Natural killer cell (primary cell): ENCODE measurements around the gene SEZ6L. TPM values are rescaled to one million over a fixed set of nuclear protein-coding genes. Genes with fewer than 3 reads are reported as not detected.

Source experiments
- ATAC-seq, 3 donors: fragments of 150-1000 bp in 2 of 3; fragments of 200-7000 bp in 1 of 3; cut with Tn5 transposase; 1 replicate in 1 of 3; 2 replicates in 2 of 3; pipeline ENCODE4 v1.10.0; 2021; ENCODE audit warnings: mild to moderate bottlenecking in 2 of 3, moderate library complexity in 2 of 3
- DNase-seq, 2 donors: peaks; one replicate each; pipeline versions ENCODE4 v3.0.0 to v3.0.0-alpha.2; 2013 to 2021; ENCODE audit warnings: mixed read lengths in 1 of 2
- H3K27ac ChIP-seq: one replicate; pipeline ENCODE4 v1.5.1; 2013; ENCODE audit warnings: mild to moderate bottlenecking, low read length
- H3K27me3 ChIP-seq: one replicate; pipeline ENCODE4 v1.6.1; 2013; ENCODE audit warnings: low read length; ENCODE audit not compliant: control insufficient read depth, insufficient read depth
- H3K36me3 ChIP-seq: one replicate; pipeline ENCODE4 v1.6.1; 2013; ENCODE audit warnings: low read length; ENCODE audit not compliant: control insufficient read depth, insufficient read depth
- H3K4me1 ChIP-seq: one replicate; pipeline ENCODE4 v1.6.1; 2013; ENCODE audit warnings: low read length; ENCODE audit not compliant: control insufficient read depth, insufficient read depth
- H3K4me3 ChIP-seq: one replicate; pipeline ENCODE4 v1.5.1; 2013; ENCODE audit warnings: low read length
- H3K9me3 ChIP-seq: one replicate; pipeline ENCODE4 v1.6.1; 2013; ENCODE audit warnings: low read length; ENCODE audit not compliant: control insufficient read depth, insufficient read depth
- H3K27ac Mint-ChIP-seq, 2 donors: one replicate each; pipeline ENCODE4 v1.8.0; 2022; ENCODE audit warnings: mild to moderate bottlenecking in 2 of 2, mixed read lengths in 2 of 2, moderate library complexity in 1 of 2
- H3K27me3 Mint-ChIP-seq, 2 donors: one replicate each; pipeline ENCODE4 v1.8.0; 2022; ENCODE audit warnings: low read depth in 2 of 2, mixed read lengths in 2 of 2
- H3K36me3 Mint-ChIP-seq: one replicate; pipeline ENCODE4 v1.8.0; 2022; ENCODE audit warnings: mixed read lengths
- H3K4me1 Mint-ChIP-seq, 2 donors: one replicate each; pipeline ENCODE4 v1.8.0; 2022; ENCODE audit warnings: mixed read lengths in 2 of 2
- H3K4me3 Mint-ChIP-seq: one replicate; pipeline ENCODE4 v1.8.0; 2022; ENCODE audit warnings: mild to moderate bottlenecking, moderate library complexity, mixed read lengths
- H3K9me3 Mint-ChIP-seq, 2 donors: one replicate each; pipeline ENCODE4 v1.8.0; 2022; ENCODE audit warnings: mixed read lengths in 2 of 2
- WGBS: methylation state at CpG from one replicate; pipeline ENCODE4 v1.1.7; 2013; ENCODE audit warnings: missing lambda C conversion rate; ENCODE audit not compliant: insufficient coverage; 5-methylcytosine and 5-hydroxymethylcytosine counted together
- intact Hi-C: fragments of 100-400 bp; cut with micrococcal nuclease; formaldehyde crosslinking; loops from one replicate; pipeline ENCODE4 v1.14.2; 2022
- total RNA-seq, 4 donors: library from RNA; stranded (reverse); fragments of 120-200 nt in 1 of 4; gene quantifications; one replicate each; pipeline versions ENCODE4 v1.2.3 to v1.2.4, GENCODE V29; 2013 to 2022
- TF ChIP-seq, protein P1 (sequence below): fragments of 200-600 bp; IDR thresholded peaks from one replicate; pipeline ENCODE4 v1.8.0; 2022; ENCODE audit warnings: antibody characterized with exemption

The SEZ6L gene
- total RNA-seq, 3 donors from 2014 or later (not counting 1 experiment from before 2014, with no cell fraction given), result 0.11 to 1.1 (median 0.60) TPM

GRCh38 chr22:26281941-26282340 lies 112.7 kb downstream of the SEZ6L start:
- Histone ChIP-seq H3K4me1 (no peaks in the 10 kb centered on the region), H3K9me3 (no peaks in the 10 kb centered on the region), H3K4me3 (no peak overlapping the region), H3K36me3 (no peaks in the 10 kb centered on the region), H3K27me3 (peaks cover 2% of the 10 kb centered on the region), H3K27ac (no peak overlapping the region)
- ATAC-seq (no peak), DNase-seq (no peak)
- WGBS, result 83% methylated on average over 3 of the region's 4 CpGs
- Mint-ChIP-seq H3K36me3 (no peaks in the 10 kb centered on the region), H3K4me3 (no peak overlapping the region), H3K9me3 (no peaks in the 10 kb centered on the region), H3K4me1 (no peaks in the 10 kb centered on the region), H3K27me3 (peaks cover 13 to 38% of the 10 kb centered on the region in 2 donors), H3K27ac (no peak overlapping the region)
- TF ChIP-seq, protein P1, sequence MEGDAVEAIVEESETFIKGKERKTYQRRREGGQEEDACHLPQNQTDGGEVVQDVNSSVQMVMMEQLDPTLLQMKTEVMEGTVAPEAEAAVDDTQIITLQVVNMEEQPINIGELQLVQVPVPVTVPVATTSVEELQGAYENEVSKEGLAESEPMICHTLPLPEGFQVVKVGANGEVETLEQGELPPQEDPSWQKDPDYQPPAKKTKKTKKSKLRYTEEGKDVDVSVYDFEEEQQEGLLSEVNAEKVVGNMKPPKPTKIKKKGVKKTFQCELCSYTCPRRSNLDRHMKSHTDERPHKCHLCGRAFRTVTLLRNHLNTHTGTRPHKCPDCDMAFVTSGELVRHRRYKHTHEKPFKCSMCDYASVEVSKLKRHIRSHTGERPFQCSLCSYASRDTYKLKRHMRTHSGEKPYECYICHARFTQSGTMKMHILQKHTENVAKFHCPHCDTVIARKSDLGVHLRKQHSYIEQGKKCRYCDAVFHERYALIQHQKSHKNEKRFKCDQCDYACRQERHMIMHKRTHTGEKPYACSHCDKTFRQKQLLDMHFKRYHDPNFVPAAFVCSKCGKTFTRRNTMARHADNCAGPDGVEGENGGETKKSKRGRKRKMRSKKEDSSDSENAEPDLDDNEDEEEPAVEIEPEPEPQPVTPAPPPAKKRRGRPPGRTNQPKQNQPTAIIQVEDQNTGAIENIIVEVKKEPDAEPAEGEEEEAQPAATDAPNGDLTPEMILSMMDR, result no peak
- intact Hi-C loops, result no loop called here

DNA sequence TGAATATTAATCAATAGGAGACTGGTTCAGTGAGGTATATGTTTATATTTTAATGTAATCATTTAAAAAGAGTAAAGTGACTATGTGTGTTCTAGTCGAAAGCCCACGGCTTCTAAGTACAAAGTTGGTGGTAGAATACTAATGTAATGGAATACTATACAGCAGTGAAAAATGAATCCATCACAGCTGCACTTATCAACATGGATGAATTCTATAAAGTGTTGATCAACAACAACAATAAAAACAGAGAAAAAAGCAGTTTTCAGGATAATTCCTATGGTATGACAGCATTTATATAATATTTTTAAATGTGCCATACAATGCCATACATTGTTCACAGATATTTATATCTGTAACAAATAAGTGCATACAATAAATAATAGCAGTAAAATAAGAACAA lies 114.1 kb downstream of the SEZ6L start:
- intact Hi-C loops, result no loop called here
- TF ChIP-seq, protein P1, result no peak
- Mint-ChIP-seq H3K9me3 (no peaks in the 10 kb centered on the region), H3K4me1 (peaks cover 11 to 13% of the 10 kb centered on the region in 2 donors), H3K27ac (no peak overlapping the region), H3K4me3 (no peak overlapping the region), H3K27me3 (peaks cover 13 to 31% of the 10 kb centered on the region in 2 donors), H3K36me3 (no peaks in the 10 kb centered on the region)
- Histone ChIP-seq H3K4me1 (peaks cover 3% of the 10 kb centered on the region), H3K4me3 (no peak overlapping the region), H3K36me3 (no peaks in the 10 kb centered on the region), H3K27me3 (no peaks in the 10 kb centered on the region), H3K9me3 (no peaks in the 10 kb centered on the region), H3K27ac (no peak overlapping the region)
- no peak for DNase-seq
- no CpG with 5 or more reads among the region's 2 CpGs for WGBS
- ATAC-seq, result no peak

DNA sequence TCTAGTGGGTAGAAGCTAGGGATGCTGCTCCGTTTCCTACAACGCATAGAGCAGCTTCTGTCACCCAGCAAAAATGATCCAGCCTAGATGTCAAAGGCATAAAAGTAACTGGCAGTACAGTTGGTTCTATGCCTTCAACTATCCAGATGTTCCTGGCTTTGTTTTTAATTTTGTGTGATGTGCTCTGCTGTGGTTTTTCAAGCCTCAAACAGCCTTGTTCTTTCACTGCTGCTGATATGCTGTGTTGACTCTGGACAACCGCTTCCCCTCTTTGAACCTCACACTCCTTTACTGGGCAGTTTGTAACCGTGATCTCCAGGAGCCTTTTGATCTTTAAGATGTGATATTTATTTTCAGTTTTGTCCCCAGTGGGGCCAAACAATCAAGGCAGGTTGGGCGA lies 116.4 kb downstream of the SEZ6L start:
- 43% methylated on average over 4 of the region's 5 CpGs for WGBS
- Mint-ChIP-seq H3K4me3 (no peak overlapping the region), H3K27me3 (peaks cover 19 to 33% of the 10 kb centered on the region in 2 donors), H3K27ac (no peak overlapping the region), H3K4me1 (peaks cover 11 to 13% of the 10 kb centered on the region in 2 donors), H3K9me3 (no peaks in the 10 kb centered on the region), H3K36me3 (no peaks in the 10 kb centered on the region)
- Histone ChIP-seq H3K9me3 (no peaks in the 10 kb centered on the region), H3K4me1 (peaks cover 3% of the 10 kb centered on the region), H3K4me3 (no peak overlapping the region), H3K27ac (no peak overlapping the region), H3K27me3 (no peaks in the 10 kb centered on the region), H3K36me3 (no peaks in the 10 kb centered on the region)
- ATAC-seq (no peak), DNase-seq (no peak)
- intact Hi-C loops, result no loop called here
- TF ChIP-seq, protein P1, result no peak

DNA sequence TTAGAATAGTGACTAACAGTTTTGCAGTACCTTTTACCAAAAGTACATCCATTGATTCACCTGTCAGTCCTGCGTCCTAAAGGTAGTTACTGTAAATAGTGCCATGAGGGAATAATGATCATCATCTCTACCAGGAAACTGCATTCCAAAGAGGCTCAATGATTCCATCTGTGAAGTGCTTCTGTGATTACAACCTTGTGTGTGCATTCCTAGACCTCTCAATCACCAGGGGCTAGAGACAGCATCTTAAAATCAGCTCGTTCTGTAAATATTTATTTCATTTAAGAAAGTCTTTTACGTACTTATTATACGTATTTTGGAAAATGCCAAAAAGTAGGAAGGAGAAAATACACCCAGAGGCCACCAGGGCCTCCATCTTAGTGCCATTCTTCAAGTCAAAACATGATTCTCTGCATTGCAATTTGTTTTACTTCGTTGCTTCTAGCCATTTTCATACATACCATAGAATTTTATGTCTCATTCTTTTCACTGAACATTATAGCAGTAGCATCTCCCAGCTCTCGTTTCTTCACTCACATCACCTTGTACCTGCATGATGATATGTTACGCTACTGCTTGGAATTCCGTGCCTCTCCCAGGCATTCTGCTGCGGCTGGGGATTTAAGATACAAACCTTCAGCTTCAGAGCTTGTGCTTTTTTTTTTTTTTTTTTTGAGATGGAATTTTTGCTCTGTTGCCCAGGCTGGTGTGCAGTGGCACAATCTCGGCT lies 117.0 kb downstream of the SEZ6L start:
- no peak overlapping the region for H3K27ac Mint-ChIP-seq
- DNase-seq (no peak), ATAC-seq (no peak)
- no peaks in the 10 kb centered on the region for H3K9me3 Mint-ChIP-seq
- peaks cover 11 to 13% of the 10 kb centered on the region in 2 donors for H3K4me1 Mint-ChIP-seq
- no peak overlapping the region for H3K4me3 ChIP-seq
- no peak overlapping the region for H3K4me3 Mint-ChIP-seq
- H3K27me3 Mint-ChIP-seq, result peaks cover 21 to 33% of the 10 kb centered on the region in 2 donors
- intact Hi-C loops, result no loop called here
- no peaks in the 10 kb centered on the region for H3K27me3 ChIP-seq
- no peaks in the 10 kb centered on the region for H3K36me3 Mint-ChIP-seq
- TF ChIP-seq, protein P1, result no peak
- H3K27ac ChIP-seq, result no peak overlapping the region
- peaks cover 3% of the 10 kb centered on the region for H3K4me1 ChIP-seq
- no peaks in the 10 kb centered on the region for H3K9me3 ChIP-seq
- WGBS, result 87% methylated on average over 9 of the region's 10 CpGs
- no peaks in the 10 kb centered on the region for H3K36me3 ChIP-seq
